Measurements from ENCODE around the gene SHISA9. TPM values are rescaled to one million over a fixed set of nuclear protein-coding genes. Genes with fewer than 3 reads are reported as not detected.

Gene SHISA9
- total and polyA plus RNA-seq, 5 experiments from 2014 or later: not detected

DNA sequence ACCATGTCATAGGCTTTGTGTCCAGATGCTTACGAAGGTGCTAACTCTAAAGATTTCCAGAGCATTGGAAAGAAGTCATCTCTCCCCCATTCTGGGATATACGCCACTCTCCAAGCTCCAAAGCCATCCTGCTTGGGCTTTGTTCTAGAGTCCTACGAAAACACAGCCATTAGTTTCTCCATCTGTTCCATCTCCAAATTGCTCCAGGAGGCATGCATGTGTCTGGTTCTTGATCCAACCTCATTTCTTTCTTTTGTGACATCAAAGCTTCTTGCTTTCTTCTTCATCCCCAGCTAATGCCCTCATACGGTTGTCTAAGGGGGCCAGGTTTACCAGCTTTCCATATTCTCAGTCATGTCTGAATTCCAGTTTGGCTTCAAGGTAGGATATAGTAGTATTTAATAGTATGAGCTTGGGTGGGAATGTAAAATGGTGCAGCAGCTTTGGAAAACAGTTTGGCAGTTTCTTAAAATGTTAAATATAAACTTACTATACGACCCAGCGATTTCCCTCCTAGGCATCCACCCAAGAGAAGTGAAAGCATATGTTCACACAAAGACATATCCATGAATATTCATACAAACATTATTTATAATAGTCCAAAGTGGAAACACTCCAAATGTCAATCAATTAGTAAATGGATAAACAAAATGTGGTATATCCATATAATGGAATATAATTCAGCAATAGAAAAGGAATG is 202.6 kb downstream of the SHISA9 start:
- H3K4me3 Mint-ChIP-seq: no peak overlapping the region
- H3K9me3 Mint-ChIP-seq: peaks cover 0 to 21% (median 5%) of the 10 kb centered on the region in 9 donors
- H3K27ac Mint-ChIP-seq: no peak overlapping the region
- H3K4me1 Mint-ChIP-seq: no peaks in the 10 kb centered on the region
- DNase-seq: no peak
- H3K27me3 Mint-ChIP-seq: peaks cover 0 to 4% (median 3%) of the 10 kb centered on the region in 5 donors
- POLR2A ChIA-PET: no interaction called here
- no peak for ATAC-seq
- no peaks in the 10 kb centered on the region for H3K36me3 Mint-ChIP-seq

DNA sequence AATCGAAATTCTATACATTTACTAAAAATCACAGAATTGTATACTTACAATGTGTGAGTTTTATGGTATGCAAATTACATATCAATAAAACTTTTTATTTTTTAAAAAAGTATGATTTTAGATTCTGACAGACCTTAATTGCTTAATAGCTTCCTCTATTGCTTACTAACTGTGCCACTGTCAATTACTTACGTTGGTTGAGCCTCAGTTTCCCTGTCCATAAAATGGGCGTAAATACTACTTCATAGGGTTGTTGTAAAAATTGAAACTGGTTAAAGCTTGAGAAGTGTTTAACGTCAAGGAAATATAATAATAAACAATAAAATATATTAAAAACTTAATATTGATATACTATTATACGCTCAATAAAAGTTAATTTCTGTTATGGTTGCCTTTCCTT is 203.4 kb downstream of the SHISA9 start:
- POLR2A ChIA-PET: no interaction called here
- H3K27me3 Mint-ChIP-seq: peaks cover 0 to 4% (median 1%) of the 10 kb centered on the region in 5 donors
- no peaks in the 10 kb centered on the region for H3K36me3 Mint-ChIP-seq
- no peak for DNase-seq
- no peak overlapping the region for H3K4me3 Mint-ChIP-seq
- H3K27ac Mint-ChIP-seq: no peak overlapping the region
- H3K9me3 Mint-ChIP-seq: peaks cover 0 to 21% (median 5%) of the 10 kb centered on the region in 9 donors
- H3K4me1 Mint-ChIP-seq: no peaks in the 10 kb centered on the region
- no peak for ATAC-seq

DNA sequence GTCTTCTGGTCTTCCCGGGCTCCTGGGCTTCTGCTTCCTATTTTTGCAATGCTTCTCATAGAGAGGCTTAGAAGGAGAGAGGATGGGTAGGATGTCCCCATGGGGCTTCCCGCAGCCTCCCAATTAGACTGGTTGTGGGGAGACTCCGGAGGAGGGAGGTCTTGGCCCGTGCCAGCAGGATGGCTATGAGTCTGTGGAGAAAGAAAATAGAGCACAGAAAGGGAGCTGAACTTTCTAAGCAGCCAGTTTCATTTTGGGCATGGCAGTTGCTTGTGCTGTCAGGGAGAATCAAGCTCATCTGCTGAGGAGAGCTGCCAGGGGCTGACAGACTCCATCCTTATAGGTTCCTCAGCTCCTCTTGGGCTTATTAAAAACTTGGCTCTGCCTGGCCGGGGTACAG is 204.0 kb downstream of the SHISA9 start:
- POLR2A ChIA-PET: no interaction called here
- Mint-ChIP-seq H3K4me1 (no peaks in the 10 kb centered on the region), H3K36me3 (no peaks in the 10 kb centered on the region), H3K27me3 (peaks cover 0 to 7% (median 1%) of the 10 kb centered on the region in 5 donors), H3K4me3 (no peak overlapping the region), H3K27ac (no peak overlapping the region), H3K9me3 (peaks cover 0 to 21% (median 5%) of the 10 kb centered on the region in 9 donors)
- DNase-seq: no peak
- ATAC-seq: no peak

DNA sequence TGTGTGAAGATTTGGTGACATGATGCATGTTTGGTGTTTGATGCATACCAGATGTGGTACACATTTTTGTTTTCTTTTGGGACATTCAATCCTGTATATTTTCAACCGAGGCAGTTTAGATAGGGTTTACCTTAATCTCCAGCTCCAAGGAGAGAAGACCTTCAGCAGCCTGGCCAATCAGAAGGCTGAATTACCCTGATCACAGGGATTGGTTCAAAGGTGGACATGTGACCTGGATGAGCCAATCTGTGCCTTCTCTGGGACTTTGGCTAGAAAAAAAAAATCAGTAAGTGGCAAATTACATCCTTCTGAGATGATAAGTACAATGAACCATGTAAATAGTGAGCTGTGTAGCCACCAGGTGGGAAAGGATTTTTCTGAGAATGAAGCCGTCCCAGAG is 205.1 kb downstream of the SHISA9 start:
- H3K27ac Mint-ChIP-seq: no peak overlapping the region
- no peaks in the 10 kb centered on the region for H3K36me3 Mint-ChIP-seq

DNA sequence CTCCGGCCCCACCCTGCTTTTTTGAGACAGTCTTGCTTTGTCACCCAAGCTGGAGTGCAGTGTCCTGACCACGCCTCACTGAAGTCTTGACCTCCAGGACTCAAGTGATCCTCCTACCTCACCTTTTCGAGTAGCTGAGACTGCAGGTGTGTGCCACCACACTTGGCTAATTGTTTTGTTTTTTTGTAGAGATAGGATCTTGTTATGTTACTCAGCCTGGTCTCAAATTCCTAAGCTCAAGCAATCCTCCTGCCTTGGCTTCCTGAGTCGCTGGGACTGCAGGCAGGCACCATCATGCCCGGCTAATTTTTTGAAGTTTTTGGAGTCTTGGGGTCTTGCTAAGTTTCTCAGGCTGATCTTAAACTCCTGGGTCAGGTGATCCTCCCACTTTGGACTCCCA is 206.7 kb downstream of the SHISA9 start:
- ATAC-seq (no peak), DNase-seq (no peak)
- Mint-ChIP-seq H3K27me3 (peaks cover 0 to 8% (median 1%) of the 10 kb centered on the region in 5 donors), H3K9me3 (peaks cover 0 to 22% (median 3%) of the 10 kb centered on the region in 9 donors), H3K4me3 (no peak overlapping the region), H3K4me1 (no peaks in the 10 kb centered on the region), H3K36me3 (no peaks in the 10 kb centered on the region), H3K27ac (no peak overlapping the region)
- POLR2A ChIA-PET: no interaction called here

More for the DNA sequence above, 205.1 kb downstream of the SHISA9 start:
- Mint-ChIP-seq H3K27me3 (peaks cover 0 to 8% (median 0%) of the 10 kb centered on the region in 5 donors), H3K4me1 (no peaks in the 10 kb centered on the region), H3K9me3 (peaks cover 0 to 21% (median 5%) of the 10 kb centered on the region in 9 donors), H3K4me3 (no peak overlapping the region)
- no peak for DNase-seq
- POLR2A ChIA-PET: no interaction called here
- ATAC-seq: no peak

DNA sequence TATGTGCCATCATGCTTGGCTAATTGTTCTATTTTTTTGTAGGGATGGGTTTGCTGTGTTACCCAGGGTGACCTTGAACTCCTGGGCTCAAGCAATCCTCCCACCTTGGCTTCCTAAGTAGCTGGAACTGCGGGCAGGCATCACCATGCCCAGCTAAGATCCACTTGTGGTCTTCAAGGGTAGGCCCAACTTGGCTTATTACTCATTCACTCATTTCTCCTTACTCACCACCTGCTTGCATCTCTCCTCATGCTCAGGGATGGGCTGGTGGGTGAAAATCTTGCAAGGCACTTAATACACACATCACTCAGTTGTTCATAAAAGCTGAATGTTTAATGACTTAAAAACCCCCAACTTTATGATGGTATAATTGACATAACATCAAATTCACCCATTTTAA is 207.8 kb downstream of the SHISA9 start:
- H3K4me1 Mint-ChIP-seq: no peaks in the 10 kb centered on the region
- no peaks in the 10 kb centered on the region for H3K36me3 Mint-ChIP-seq
- DNase-seq (no peak), ATAC-seq (no peak)
- H3K27ac Mint-ChIP-seq: no peak overlapping the region
- peaks cover 0 to 16% (median 3%) of the 10 kb centered on the region in 9 donors for H3K9me3 Mint-ChIP-seq
- no peak overlapping the region for H3K4me3 Mint-ChIP-seq
- POLR2A ChIA-PET: no interaction called here
- H3K27me3 Mint-ChIP-seq: peaks cover 0 to 12% (median 2%) of the 10 kb centered on the region in 5 donors

DNA sequence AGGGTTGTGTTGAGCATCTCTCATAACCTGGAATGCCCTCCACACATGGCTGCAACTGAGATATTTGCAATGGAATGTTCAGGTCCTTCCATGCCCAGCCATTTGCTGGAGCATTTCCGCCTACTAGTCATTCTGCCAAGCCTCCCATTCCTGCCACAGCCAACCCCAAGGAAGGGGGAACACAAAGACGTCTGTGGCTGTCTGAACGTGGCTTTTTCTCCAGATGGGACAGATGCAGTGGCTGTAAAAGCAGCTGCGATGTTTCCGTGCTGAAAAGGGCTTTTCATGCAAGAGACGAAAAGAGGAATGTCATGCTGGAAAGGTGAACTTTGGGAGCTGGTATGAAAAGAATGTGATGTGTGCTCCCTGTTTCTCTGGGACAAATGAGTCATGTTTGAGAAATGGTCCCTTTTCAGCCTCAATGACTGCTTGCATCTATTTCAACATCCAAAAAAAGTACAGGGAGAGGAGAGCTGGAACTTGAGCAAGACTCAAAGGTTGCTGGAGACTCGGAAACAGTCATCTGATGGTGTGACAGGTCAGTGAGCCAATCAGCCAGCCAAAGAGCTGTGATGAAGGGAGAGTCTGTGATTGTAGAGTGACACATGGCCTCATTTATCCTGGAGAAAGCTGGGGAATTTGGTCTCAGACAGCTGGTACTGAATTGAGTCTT is 208.9 kb downstream of the SHISA9 start:
- Mint-ChIP-seq H3K4me1 (no peaks in the 10 kb centered on the region), H3K27me3 (peaks cover 0 to 12% (median 2%) of the 10 kb centered on the region in 5 donors), H3K36me3 (no peaks in the 10 kb centered on the region), H3K4me3 (no peak overlapping the region), H3K27ac (no peak overlapping the region), H3K9me3 (peaks cover 0 to 16% (median 3%) of the 10 kb centered on the region in 9 donors)
- POLR2A ChIA-PET: no interaction called here
- no peak for ATAC-seq
- DNase-seq: no peak

DNA sequence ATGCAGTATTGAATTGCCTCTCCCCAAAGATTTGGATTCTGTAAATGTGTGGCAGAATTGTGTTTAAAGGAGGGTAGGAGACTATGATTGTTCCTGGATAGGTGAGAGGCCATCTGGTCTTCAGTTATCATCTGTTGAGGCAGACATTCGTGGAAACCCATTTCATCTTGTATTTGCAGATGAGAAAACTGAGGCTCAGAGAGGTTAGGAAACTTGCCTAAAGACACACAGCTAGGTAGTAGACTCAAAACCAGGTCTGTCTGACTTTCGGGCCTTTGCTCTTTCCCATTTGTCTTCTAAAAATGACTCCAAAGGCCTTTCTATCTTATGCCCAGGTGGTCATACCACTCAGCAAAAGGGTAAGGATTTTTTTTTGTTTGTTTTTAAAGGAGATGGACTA is 210.3 kb downstream of the SHISA9 start:
- Mint-ChIP-seq H3K4me1 (no peaks in the 10 kb centered on the region), H3K4me3 (no peak overlapping the region), H3K27me3 (peaks cover 0 to 12% (median 2%) of the 10 kb centered on the region in 5 donors), H3K9me3 (peaks cover 0 to 13% (median 2%) of the 10 kb centered on the region in 9 donors), H3K27ac (no peak overlapping the region), H3K36me3 (no peaks in the 10 kb centered on the region)
- POLR2A ChIA-PET: interaction anchor here (0.7 kb wide), 1 partner anchor 25 kb away, joined by 3 read pairs; no protein-coding TSS in a partner anchor
- DNase-seq (no peak), ATAC-seq (no peak)

DNA sequence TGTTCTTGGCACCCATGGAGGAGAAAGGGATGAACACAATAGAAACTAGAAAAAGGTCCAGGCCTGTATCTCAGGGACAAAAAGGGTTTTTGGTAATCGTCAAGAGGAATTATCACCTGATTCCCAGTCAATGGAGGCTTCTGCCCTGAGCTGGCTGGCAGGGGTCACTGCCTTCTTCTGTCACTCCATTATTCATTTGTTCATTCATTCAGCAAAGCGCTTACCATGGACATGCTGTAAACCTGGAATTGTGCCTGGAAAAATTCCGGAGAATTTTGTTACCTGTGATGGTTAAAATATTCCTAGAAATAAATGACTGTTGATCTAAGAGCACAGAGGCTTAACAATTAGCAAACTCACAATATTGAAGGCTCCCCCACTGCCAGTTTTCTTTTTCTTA is 212.3 kb downstream of the SHISA9 start:
- POLR2A ChIA-PET: no interaction called here
- DNase-seq (no peak), ATAC-seq (no peak)
- no peak overlapping the region for H3K4me3 Mint-ChIP-seq
- H3K4me1 Mint-ChIP-seq: no peaks in the 10 kb centered on the region
- peaks cover 0 to 10% (median 0%) of the 10 kb centered on the region in 9 donors for H3K9me3 Mint-ChIP-seq
- no peaks in the 10 kb centered on the region for H3K36me3 Mint-ChIP-seq
- no peak overlapping the region for H3K27ac Mint-ChIP-seq
- H3K27me3 Mint-ChIP-seq: peaks cover 0 to 9% (median 3%) of the 10 kb centered on the region in 5 donors

DNA sequence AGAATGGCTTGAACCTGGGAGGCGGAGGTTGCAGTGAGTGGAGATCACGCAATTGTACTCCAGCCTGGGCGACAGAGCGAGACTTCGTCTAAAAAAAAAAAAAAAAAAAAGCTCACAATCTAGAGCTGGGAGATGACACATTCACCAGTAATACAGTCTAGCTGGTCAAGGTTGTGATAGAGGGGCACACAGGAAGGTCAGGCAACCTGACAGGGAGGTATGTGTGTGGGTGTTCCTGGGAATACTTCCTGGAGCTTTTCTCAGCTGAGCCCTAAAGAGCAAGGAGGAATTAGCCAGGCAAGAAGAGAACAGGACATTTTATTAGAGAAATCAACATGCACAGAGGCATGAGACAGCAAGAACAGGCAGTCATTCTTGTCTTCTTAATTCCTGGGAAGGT is 216.7 kb downstream of the SHISA9 start:
- DNase-seq (no peak), ATAC-seq (no peak)
- peaks cover 0 to 17% (median 10%) of the 10 kb centered on the region in 5 donors for H3K27me3 Mint-ChIP-seq
- no peak overlapping the region for H3K27ac Mint-ChIP-seq
- H3K9me3 Mint-ChIP-seq: peaks cover 0 to 15% (median 0%) of the 10 kb centered on the region in 9 donors
- H3K4me1 Mint-ChIP-seq: no peaks in the 10 kb centered on the region
- no peaks in the 10 kb centered on the region for H3K36me3 Mint-ChIP-seq
- H3K4me3 Mint-ChIP-seq: no peak overlapping the region
- POLR2A ChIA-PET: no interaction called here

DNA sequence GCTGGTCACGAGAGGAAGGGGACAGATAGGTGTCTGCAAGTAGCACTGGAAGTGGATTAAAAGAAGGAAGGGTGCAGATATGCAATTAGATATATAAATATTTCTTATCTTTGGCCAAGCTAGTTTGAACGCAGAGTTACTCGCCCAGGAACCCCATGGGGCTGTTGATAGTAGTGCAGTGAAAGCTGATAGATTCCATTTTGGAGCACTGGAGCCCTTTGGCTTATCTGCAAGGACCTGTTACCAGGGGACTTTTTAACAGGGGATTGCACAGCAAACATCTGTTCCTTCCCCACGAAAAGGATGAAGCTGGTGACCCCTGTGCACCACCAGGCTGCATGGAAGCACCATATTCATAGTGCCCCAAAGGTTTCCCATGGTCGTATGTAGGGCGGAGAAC is 218.7 kb downstream of the SHISA9 start:
- DNase-seq: no peak

DNA sequence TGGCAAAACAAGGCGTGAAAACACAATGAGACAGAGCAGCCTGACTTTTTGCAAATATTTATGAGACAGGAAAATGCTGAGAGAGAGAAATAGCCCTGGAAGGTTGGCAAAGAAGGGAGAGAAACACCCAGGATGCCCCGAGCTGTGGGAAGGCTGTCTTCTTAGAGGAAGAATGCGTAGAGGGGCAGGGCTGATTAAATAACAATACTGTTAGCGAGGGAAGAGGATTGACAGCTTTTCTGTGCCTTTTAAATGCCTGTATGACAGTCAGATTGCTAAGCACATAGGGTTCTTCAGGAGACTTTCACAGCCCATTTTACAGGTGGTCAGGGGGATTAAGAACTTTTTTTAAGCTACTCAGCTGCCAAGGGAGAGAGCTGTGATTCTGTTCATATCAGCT is 219.2 kb downstream of the SHISA9 start:
- ATAC-seq: no peak
- H3K4me3 Mint-ChIP-seq: no peak overlapping the region
- POLR2A ChIA-PET: no interaction called here
- H3K27me3 Mint-ChIP-seq: peaks cover 0 to 17% (median 11%) of the 10 kb centered on the region in 5 donors
- peaks cover 0 to 13% (median 0%) of the 10 kb centered on the region in 9 donors for H3K9me3 Mint-ChIP-seq
- no peak overlapping the region for H3K27ac Mint-ChIP-seq
- H3K4me1 Mint-ChIP-seq: no peaks in the 10 kb centered on the region
- H3K36me3 Mint-ChIP-seq: no peaks in the 10 kb centered on the region
- no peak for DNase-seq

More for the DNA sequence above, 218.7 kb downstream of the SHISA9 start:
- no peaks in the 10 kb centered on the region for H3K4me1 Mint-ChIP-seq
- H3K36me3 Mint-ChIP-seq: no peaks in the 10 kb centered on the region
- peaks cover 0 to 17% (median 11%) of the 10 kb centered on the region in 5 donors for H3K27me3 Mint-ChIP-seq
- no peak overlapping the region for H3K27ac Mint-ChIP-seq
- ATAC-seq: no peak
- no peak overlapping the region for H3K4me3 Mint-ChIP-seq
- POLR2A ChIA-PET: no interaction called here
- H3K9me3 Mint-ChIP-seq: peaks cover 0 to 13% (median 0%) of the 10 kb centered on the region in 9 donors

DNA sequence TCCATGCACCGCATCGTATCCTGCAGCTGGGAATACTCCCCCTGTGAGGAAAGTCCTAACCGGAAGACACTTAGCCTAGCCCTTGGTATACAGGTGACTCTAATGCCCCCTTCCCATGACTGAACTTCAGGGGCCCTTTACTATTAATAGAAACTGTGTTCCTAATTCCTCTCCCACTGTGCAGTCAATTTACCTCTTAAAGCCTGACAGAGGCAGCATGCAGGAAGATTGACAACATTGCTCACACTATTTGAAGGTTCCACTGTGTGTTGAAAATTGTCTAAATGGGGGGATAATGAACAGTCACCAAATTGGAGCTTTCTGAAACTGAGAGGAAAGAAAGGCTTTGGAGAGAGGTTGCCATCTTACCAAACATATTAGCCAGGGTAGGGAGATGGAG is 222.6 kb downstream of the SHISA9 start:
- Mint-ChIP-seq H3K27ac (no peak overlapping the region), H3K9me3 (peaks cover 0 to 13% (median 2%) of the 10 kb centered on the region in 9 donors)
- ATAC-seq: no peak

More for the DNA sequence above, 222.6 kb downstream of the SHISA9 start:
- DNase-seq: no peak
- Mint-ChIP-seq H3K4me3 (no peak overlapping the region), H3K36me3 (no peaks in the 10 kb centered on the region), H3K27me3 (peaks cover 2 to 29% (median 11%) of the 10 kb centered on the region in 5 donors), H3K4me1 (no peaks in the 10 kb centered on the region)
- POLR2A ChIA-PET: no interaction called here
